ENCODE measurements around the gene NALCN. TPM values are rescaled to one million over a fixed set of nuclear protein-coding genes. Genes with fewer than 3 reads are reported as not detected.

NALCN gene
- total RNA-seq, 2 donors from 2014 or later, result not detected

GRCh38 chr13:101209206-101209893 is 207.0 kb downstream of the NALCN start:
- Mint-ChIP-seq H3K9me3 (peaks cover 7% of the 10 kb centered on the region in 2 donors), H3K36me3 (no peaks in the 10 kb centered on the region), H3K27ac (no peak overlapping the region)
- no peak for ATAC-seq
- DNase-seq (ENCODE audit: low spot score in 2 of 2), result no peak

GRCh38 chr13:101205408-101205807 is 210.9 kb downstream of the NALCN start:
- peaks cover 0 to 7% of the 10 kb centered on the region in 2 donors for H3K9me3 Mint-ChIP-seq
- no peak for ATAC-seq

DNA sequence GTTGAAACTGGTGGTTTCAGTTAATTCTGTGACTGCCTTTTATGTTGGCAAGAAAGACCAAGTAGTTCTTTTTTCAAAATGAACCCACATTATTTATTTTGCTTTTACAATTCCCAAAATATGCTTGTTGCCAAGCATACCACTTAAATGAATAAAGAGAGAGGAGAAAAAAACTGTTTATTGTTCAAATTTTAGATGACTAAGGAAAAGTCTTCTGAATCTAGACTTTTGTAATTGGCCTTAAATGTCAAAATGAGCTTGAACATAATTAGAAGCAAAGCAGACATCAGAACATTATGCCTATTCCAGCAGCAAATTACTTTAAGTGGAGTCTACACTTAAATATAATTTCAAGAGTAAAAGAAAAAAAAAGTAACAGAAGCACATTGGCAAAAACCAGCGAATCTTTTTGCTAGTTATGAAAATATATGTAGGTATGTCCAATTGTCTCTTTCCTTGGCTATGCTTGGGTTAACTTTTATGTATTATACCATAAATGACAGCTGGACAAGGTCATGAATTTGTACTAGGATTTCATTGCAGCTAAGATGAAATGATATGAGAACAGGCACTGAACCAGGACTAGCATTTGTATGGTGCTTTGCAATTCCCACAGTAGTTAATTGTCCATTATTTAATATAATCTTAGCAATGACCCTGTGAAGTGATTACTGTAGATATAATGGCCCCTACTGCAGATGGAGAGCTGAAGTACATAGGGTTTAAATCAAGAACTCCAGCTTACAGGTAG is 211.9 kb downstream of the NALCN start:
- no peak for DNase-seq (ENCODE audit: low spot score in 2 of 2)
- ATAC-seq, result no peak
- no peaks in the 10 kb centered on the region for H3K36me3 Mint-ChIP-seq
- H3K9me3 Mint-ChIP-seq, result peaks cover 0 to 7% of the 10 kb centered on the region in 2 donors
- H3K27ac Mint-ChIP-seq, result no peak overlapping the region

More at GRCh38 chr13:101205408-101205807, 210.9 kb downstream of the NALCN start:
- no peak for DNase-seq (ENCODE audit: low spot score in 2 of 2)
- Mint-ChIP-seq H3K27ac (no peak overlapping the region), H3K36me3 (no peaks in the 10 kb centered on the region)

DNA sequence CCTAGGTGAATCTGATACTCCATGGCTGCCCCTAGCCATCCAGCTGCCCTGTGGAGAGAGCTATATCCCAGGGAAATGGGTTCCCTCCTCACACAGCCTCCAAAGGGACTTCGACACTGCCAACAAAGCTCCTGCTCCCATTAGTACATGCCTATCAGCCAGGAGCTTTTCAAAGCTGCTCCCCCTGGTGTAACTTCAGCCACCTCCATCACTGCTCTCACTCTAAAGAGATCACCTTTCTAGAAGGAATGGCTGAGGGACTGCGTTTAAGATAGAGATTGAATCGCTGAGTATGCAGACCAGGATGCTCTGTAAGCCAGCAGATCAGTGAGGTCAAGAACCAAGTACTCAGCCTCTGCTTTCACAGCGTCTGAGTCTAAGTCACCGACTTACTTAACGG is 213.7 kb downstream of the NALCN start:
- ATAC-seq (no peak), DNase-seq (ENCODE audit: low spot score in 2 of 2) (no peak)
- Mint-ChIP-seq H3K9me3 (peaks cover 0 to 6% of the 10 kb centered on the region in 2 donors), H3K27ac (no peak overlapping the region), H3K36me3 (no peaks in the 10 kb centered on the region)

- ATAC-seq, result no peak
- Mint-ChIP-seq H3K27ac (no peak overlapping the region), H3K9me3 (no peaks in the 10 kb centered on the region), H3K36me3 (no peaks in the 10 kb centered on the region)
- no peak for DNase-seq (ENCODE audit: low spot score in 2 of 2)
These were observed 225.3 kb downstream of the NALCN start for GRCh38 chr13:101190976-101191375.

DNA sequence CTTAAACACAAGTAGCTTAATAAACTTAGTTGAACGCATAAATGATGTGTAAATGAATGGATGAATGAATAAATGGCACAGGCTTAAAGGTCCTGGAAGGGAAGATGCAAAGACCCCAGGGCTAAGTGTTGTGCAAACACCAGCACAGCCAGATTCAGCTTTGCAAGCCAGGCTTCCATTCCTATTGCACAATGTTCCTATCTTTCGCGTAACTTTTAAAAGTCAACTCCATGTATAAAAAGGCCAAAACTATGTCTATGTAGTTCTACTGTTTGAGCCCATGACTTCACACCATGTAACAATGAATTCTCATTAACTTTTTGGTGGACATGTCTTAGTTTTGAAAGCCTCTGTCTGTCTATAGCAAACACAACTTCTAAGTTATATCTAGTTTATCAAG is 226.0 kb downstream of the NALCN start:
- DNase-seq (ENCODE audit: low spot score in 2 of 2) (no peak), ATAC-seq (no peak)
- Mint-ChIP-seq H3K9me3 (no peaks in the 10 kb centered on the region), H3K36me3 (no peaks in the 10 kb centered on the region), H3K27ac (no peak overlapping the region)

DNA sequence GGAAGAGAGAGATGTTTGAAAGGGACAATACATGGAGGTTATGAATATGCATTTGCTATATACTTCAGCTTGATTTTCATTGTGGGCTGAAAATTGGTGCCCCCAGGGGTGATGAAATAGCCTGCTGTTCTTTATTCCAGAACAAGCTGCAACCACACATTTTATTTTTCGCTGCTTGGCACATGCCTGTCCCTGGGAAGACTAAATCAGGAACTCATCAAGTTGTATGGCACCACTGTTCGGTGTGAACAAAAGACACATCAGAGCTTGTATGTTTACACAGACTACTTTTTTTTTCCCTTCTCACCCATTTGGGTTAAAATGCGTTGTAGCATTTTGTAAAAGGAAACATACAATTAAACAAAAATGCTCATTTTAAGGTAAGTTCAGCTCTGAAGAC is 230.7 kb downstream of the NALCN start:
- Mint-ChIP-seq H3K9me3 (no peaks in the 10 kb centered on the region), H3K36me3 (no peaks in the 10 kb centered on the region), H3K27ac (no peak overlapping the region)
- ATAC-seq, result no peak
- DNase-seq (ENCODE audit: low spot score in 2 of 2), result no peak

DNA sequence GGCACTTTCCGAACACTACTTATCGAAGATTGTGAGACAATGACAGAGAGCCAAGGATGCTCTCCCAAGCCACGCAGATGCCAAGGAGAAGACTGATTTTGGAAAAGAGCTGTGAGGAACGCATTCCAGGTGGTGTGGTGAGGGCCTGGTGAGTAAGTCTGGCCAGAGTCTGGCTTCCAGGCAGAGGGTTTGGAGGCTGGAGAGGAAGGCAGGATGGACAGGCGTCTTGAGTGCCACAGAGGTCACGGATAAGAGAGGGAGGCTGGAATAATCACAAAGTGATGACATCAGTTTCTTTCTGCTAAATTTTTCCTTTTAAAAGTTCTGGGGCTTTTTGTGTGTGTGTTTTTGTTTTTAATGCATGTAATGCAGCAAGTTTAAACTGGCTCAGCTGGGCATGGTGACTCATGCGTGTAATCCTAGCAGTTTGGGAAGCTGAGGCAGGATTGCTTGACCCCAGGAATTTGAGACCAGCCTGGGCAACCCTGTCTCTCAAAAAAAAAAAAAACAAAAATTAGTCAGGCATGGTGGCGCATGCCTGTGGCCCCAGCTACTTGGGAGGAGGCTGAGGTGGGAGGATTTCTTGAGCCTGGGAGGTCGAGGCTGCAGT is 235.1 kb downstream of the NALCN start:
- no peak for DNase-seq (ENCODE audit: low spot score in 2 of 2)
- Mint-ChIP-seq H3K36me3 (no peaks in the 10 kb centered on the region), H3K9me3 (no peaks in the 10 kb centered on the region), H3K27ac (no peak overlapping the region)
- no peak for ATAC-seq

DNA sequence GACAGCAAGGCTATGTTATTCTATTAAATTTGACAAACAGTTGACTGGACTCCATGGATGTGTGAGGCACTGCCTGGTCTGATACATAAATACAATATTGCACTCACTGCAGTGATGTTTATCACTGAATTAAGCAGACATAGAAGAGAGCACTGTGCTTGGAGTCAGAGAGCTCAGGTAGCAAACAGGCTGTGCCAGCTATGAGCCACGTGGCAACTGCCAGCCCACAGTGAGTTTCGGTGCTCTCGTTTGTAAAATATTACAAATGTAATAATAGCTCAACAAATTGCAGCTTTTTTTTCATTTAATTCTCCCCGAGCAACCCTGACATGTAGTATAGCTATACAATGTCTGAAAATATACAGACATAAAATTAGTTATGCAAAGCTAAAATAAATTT is 237.3 kb downstream of the NALCN start:
- DNase-seq (ENCODE audit: low spot score in 2 of 2) (no peak), ATAC-seq (no peak)
- no peaks in the 10 kb centered on the region for H3K36me3 Mint-ChIP-seq
- no peak overlapping the region for H3K27ac Mint-ChIP-seq
- H3K9me3 Mint-ChIP-seq, result no peaks in the 10 kb centered on the region

GRCh38 chr13:101178406-101178805 is 237.9 kb downstream of the NALCN start:
- DNase-seq (ENCODE audit: low spot score in 2 of 2) (no peak), ATAC-seq (no peak)
- Mint-ChIP-seq H3K36me3 (no peaks in the 10 kb centered on the region), H3K27ac (no peak overlapping the region), H3K9me3 (no peaks in the 10 kb centered on the region)

DNA sequence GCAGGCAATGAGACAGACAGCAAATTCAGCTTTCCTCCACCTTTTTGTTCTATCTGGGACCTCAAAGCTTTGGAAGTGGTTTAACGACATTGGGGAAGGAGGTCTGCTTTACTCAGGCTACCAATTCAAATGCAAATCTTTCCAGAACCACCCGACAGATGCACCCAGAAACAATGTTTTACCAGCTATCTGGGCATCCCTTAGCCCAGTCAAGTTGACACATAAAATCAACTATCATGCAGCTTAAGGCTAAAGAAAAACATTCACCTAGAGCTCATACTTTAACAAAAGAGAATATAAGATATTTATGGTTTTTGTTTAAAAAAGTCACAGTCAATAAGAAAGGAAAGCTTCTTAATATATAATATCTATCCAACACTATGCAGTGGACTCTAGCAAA is 246.0 kb downstream of the NALCN start:
- Mint-ChIP-seq H3K9me3 (no peaks in the 10 kb centered on the region), H3K36me3 (no peaks in the 10 kb centered on the region), H3K27ac (no peak overlapping the region)
- no peak for DNase-seq (ENCODE audit: low spot score in 2 of 2)
- ATAC-seq, result no peak

DNA sequence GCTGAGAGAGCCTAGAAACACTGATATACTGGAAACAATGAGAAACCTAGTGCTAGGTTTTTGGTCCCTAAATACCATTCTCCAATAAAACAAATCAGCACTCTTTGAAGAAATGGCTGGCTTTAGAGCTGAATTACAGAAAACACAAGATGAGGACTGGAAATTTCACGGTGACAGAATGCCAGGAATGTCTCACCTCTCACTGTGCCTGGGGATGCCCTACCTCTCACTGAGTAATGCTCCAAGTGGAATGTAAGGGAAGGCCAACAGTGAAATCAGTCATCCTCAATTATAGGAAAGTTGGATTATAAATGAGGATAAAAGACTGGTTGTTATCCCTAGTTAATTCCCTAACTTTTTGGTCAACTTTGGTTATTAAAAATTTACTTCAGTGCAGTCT is 259.0 kb downstream of the NALCN start:
- no peak for DNase-seq (ENCODE audit: low spot score in 2 of 2)
- H3K27ac Mint-ChIP-seq, result no peak overlapping the region
- no peak for ATAC-seq
- no peaks in the 10 kb centered on the region for H3K9me3 Mint-ChIP-seq
- no peaks in the 10 kb centered on the region for H3K36me3 Mint-ChIP-seq

DNA sequence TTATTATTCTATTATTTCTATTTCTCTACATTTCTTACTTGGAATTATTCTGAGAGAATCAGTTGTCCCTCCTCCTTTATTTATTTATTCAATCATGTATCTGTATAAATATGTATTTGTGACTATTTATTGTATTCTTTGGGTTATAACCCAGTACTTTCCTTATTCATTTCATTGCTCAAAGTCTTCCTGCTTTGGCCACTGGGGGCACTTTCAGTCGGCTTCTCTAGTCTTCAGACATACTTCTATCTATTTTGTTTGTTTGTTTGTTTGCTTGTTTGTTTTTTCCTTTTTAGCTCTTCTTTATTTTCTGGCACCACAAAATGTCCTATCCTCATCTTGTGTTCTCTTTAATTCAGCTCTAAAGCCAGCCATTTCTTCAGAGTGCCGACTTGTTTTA is 260.4 kb downstream of the NALCN start:
- no peak overlapping the region for H3K27ac Mint-ChIP-seq
- H3K36me3 Mint-ChIP-seq, result no peaks in the 10 kb centered on the region
- ATAC-seq, result no peak
- DNase-seq (ENCODE audit: low spot score in 2 of 2), result no peak
- H3K9me3 Mint-ChIP-seq, result no peaks in the 10 kb centered on the region

DNA sequence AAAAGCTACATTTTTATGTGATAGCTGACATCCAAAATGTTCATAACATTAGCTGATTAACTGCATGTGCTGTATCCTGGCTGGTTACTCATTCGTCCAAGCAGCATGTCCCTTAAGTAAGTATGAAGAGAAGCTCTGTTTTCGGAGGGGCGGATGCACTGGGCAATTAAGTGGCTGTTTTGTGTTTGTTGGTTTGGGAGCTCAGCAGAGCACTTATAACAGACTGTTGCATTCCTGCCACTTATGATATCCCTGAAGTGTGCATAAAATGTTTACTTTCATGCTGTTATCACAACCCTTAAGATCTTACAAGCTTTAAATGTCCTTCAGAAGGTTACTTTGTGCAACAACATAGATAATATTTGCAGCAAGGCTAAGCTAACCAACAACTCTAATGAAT is 264.1 kb downstream of the NALCN start:
- Mint-ChIP-seq H3K36me3 (no peaks in the 10 kb centered on the region), H3K27ac (no peak overlapping the region), H3K9me3 (no peaks in the 10 kb centered on the region)
- no peak for DNase-seq (ENCODE audit: low spot score in 2 of 2)
- no peak for ATAC-seq

- Mint-ChIP-seq H3K36me3 (no peaks in the 10 kb centered on the region), H3K27ac (no peak overlapping the region), H3K9me3 (no peaks in the 10 kb centered on the region)
- no peak for DNase-seq (ENCODE audit: low spot score in 2 of 2)
- ATAC-seq, result no peak
These were observed 265.3 kb downstream of the NALCN start for GRCh38 chr13:101150998-101151397.

DNA sequence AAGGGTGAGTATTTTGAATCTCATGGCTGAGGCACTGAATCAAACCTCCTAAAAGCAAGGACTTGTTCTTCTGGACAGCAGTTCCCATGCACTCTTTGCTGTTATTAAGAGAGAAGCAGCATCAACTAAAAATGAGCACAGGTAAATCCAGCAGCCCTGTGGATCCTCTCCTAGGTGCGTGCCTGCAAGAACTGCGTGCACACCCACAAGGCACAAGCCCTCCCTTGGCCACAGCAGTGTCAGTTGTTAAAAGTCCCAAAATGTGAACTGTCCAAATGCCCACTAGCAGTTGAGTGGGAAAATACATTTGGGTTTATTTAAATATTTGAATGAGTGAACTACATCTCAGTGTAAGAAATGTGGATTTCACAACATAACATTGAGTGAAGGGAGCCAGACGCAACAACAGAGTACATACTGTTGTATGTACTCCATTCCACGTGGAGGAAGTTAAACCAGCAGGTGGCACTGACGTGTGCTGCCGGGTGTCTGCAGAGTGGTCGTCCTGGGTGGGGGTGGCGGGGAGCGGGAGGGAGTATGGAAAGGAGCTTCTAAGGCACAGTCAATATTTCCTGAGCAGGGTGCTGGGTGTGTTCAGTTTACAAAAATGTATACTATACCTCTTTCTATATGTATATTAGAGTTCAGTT is 266.4 kb downstream of the NALCN start:
- no peak for DNase-seq (ENCODE audit: low spot score in 2 of 2)

More for the DNA sequence above, 266.4 kb downstream of the NALCN start:
- Mint-ChIP-seq H3K36me3 (no peaks in the 10 kb centered on the region), H3K27ac (no peak overlapping the region), H3K9me3 (no peaks in the 10 kb centered on the region)
- ATAC-seq, result no peak
